GM19240 (cell line): ENCODE results near the gene NCSTN.

Experiments used
- DNase-seq: peaks from one replicate; pipeline ENCODE4 v3.0.0; 2011; ENCODE audit warnings: low spot score; ENCODE audit not compliant: insufficient read length

The NCSTN gene

DNA sequence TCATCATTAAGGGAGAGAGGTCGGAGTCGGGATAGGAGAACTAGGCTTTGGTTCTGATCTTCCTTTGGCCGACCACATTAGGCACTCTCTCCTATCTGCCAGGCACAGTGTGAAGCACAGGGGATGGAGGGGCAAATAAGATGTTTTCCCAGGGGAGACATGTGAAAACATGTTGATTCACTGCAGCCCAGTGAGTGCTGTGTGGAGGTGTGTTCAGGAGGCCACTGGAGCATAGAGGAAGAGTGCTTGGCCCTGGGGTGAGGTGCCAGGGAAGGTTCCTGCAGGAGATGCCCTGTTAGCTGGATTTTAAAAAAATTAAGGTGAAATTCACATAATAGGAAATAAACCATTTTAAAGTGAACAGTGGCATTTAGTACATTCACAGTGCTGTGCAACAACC, 60.9 kb downstream of the NCSTN start:
- DNase-seq = no peak

- no peak for DNase-seq
Observed at GRCh38 chr1:160405331-160405877, 62.2 kb downstream of the NCSTN start.

DNA sequence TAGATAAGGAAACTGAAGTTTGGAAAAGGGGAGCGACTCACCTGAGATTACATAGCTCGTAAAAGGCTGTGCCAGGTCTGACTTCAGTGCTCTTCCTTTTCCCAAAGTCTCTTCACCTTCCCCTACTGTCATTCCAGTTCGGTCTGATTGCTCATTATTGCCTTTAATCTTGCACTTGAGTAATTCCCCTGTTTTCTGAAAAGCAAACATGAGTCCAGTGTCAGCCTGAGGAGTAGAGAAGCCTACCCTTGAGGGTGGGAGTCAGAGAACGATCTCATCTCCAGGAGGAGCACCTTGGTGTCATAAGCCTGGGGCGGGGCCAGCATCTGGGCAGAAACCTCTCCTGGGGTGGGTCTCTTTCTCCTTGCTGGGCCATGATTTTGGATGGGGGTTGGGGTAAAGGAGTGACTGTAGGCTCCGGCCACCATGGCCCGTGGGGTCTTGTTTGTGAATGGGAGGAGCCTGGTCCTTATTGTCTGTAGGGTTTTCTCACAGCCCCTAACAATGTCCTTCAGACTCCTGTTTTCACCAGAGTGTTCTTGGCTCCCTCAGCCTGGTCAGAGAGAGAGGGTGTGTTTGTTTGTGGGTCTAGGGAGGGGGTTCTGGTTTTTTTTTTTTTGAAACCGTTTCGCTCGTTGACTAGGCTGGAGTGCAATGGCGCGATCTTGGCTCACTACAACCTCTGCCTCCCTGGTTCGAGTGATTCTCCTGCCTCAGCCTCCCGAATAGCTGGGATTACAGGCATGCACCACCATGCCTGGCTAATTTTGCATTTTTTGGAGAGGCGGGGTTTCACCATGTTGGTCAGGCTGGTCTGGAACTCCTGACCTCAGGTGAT, 63.2 kb downstream of the NCSTN start:
- no peak for DNase-seq

DNA sequence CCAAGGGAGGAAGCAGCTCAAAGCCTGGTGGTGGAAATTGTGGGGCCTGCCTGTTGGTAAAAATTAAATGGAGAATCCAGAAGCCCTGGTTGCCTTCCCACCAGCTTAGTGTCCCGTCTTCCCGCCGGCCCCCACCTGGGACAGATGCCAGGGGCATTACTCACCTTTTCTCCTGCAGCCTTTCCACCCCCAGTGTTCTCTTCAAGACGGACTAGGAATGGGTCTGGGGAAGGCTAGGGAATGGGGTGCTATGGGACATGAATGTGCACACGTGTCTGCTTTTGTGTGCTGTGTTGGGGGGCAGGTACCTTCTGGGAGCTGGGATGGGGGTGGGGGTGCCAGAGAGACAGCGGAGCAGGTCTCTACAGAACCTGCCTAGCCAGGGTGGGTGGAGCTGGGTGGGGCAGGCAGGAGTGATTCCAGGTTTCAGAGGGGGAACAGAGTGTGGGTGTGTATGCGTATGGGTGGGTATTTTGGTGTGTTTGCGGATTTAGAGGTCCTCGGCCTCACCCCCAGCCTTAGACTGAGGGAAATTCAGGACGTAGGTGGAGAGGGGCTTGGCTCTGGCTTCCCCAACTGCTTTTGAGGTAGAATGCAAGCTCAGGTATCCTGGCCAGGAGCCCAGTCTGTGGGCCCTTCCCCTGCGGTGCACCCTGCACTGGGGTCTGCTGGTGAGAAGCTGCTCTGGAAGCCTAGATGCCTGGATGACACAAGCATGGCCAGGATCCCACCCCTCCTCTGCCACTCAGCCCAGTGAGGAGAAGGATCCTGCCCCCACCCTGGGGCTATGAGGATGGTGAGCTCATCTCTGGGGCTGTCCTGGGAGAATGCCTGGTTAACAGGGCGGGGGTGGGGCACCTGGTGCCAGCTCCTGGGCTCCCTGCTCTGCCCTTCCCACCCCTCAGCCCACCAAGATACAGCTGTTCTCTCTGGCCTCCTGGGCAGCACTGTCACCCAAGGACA, 64.9 kb downstream of the NCSTN start:
- DNase-seq = no peak
